ENCODE results near the gene OBSCN. TPM values are rescaled to one million over a fixed set of nuclear protein-coding genes. Genes with fewer than 3 reads are reported as not detected.

Gene OBSCN
- total RNA-seq = 3.4 and 4.7 TPM in 2 replicates

GRCh38 chr1:228207851-228208821, at the start of gene OBSCN:
TSS of gene OBSCN (plus strand) at chr1:228208044. CDS start at chr1:228211784, 3,740 bp downstream.
- no peak for DNase-seq (ENCODE audit: low read depth, low spot score)

- DNase-seq (ENCODE audit: low read depth, low spot score) = no peak
These were observed 49.5 kb upstream of the OBSCN start for GRCh38 chr1:228158151-228159007.

GRCh38 chr1:228159008-228159665, 48.7 kb upstream of the OBSCN start:
- DNase-seq (ENCODE audit: low read depth, low spot score) = no peak

GRCh38 chr1:228160201-228160761, 47.6 kb upstream of the OBSCN start:
- DNase-seq (ENCODE audit: low read depth, low spot score) = no peak

GRCh38 chr1:228161362-228161761, 46.5 kb upstream of the OBSCN start:
- no peak for DNase-seq (ENCODE audit: low read depth, low spot score)

- DNase-seq (ENCODE audit: low read depth, low spot score) = no peak
These were observed 46.0 kb upstream of the OBSCN start for GRCh38 chr1:228161866-228162265.

- no peak for DNase-seq (ENCODE audit: low read depth, low spot score)
These were observed 45.4 kb upstream of the OBSCN start for GRCh38 chr1:228162286-228163006.

GRCh38 chr1:228163007-228163753, 44.7 kb upstream of the OBSCN start:
- no peak for DNase-seq (ENCODE audit: low read depth, low spot score)

- no peak for DNase-seq (ENCODE audit: low read depth, low spot score)
These were observed 43.9 kb upstream of the OBSCN start for GRCh38 chr1:228163776-228164519.

- DNase-seq (ENCODE audit: low read depth, low spot score) = no peak
These were observed 43.1 kb upstream of the OBSCN start for GRCh38 chr1:228164561-228165371.

- peak; percentile 94 for DNase-seq (ENCODE audit: low read depth, low spot score)
These were observed 42.3 kb upstream of the OBSCN start, which contains the start of gene IBA57 for GRCh38 chr1:228165372-228166169. TSS of gene IBA57 (plus strand) at chr1:228165804. CDS start at chr1:228165817, 13 bp downstream.

GRCh38 chr1:228166170-228166936, 41.5 kb upstream of the OBSCN start:
- no peak for DNase-seq (ENCODE audit: low read depth, low spot score)

- DNase-seq (ENCODE audit: low read depth, low spot score) = no peak
These were observed 39.1 kb upstream of the OBSCN start for GRCh38 chr1:228168563-228169270.

GRCh38 chr1:228169345-228169744, 38.5 kb upstream of the OBSCN start:
- no peak for DNase-seq (ENCODE audit: low read depth, low spot score)

GRCh38 chr1:228170666-228171065, 37.2 kb upstream of the OBSCN start:
- no peak for DNase-seq (ENCODE audit: low read depth, low spot score)
